ENCODE results near the gene ANXA3. TPM values are rescaled to one million over a fixed set of nuclear protein-coding genes. Genes with fewer than 3 reads are reported as not detected.

The ANXA3 gene
- total and polyA plus RNA-seq, 2 donors (not counting 3 experiments of a cell fraction or from before 2014, with no cell fraction given) = 52.9 to 78.4 TPM

GRCh38 chr4:78651250-78651860 lies 99.8 kb downstream of the ANXA3 start:
- Histone ChIP-seq H3K79me2 (ENCODE audit: control insufficient read depth, insufficient read depth, low read length) (no peaks in the 10 kb centered on the region), H3K4me3 (replicated peaks in 1 of 3; ENCODE audit: insufficient read depth in 1 of 3, low read depth in 1 of 3, low read length in 3 of 3) (no peak overlapping the region), H3K4me2 (ENCODE audit: insufficient read depth, low read length) (no peak overlapping the region), H2AFZ (ENCODE audit: low read depth, low read length) (no peak overlapping the region), H3K4me1 (ENCODE audit: control insufficient read depth, extremely low read depth, insufficient read depth, low read length) (peaks cover 45% of the 10 kb centered on the region), H3K9me3 (replicated peaks; ENCODE audit: control insufficient read depth, insufficient read depth, low read length) (no peaks in the 10 kb centered on the region), H3K27me3 (ENCODE audit: control insufficient read depth in 2 of 2, insufficient read depth in 2 of 2, low read length in 2 of 2) (no peaks in the 10 kb centered on the region), H4K20me1 (replicated peaks; ENCODE audit: control insufficient read depth, extremely low read depth, insufficient read depth, low read length) (no peaks in the 10 kb centered on the region), H3K9me1 (replicated peaks; ENCODE audit: control insufficient read depth, extremely low read depth, insufficient read depth, low read length) (no peaks in the 10 kb centered on the region), H3K9ac (replicated peaks; ENCODE audit: extremely low read depth, insufficient read depth, low read length) (no peak overlapping the region), H3K27ac (ENCODE audit: insufficient read depth, low read depth, low read length) (no peak overlapping the region), H3K36me3 (ENCODE audit: control insufficient read depth in 2 of 2, extremely low read depth in 1 of 2, insufficient read depth in 2 of 2, low read length in 2 of 2) (no peaks in the 10 kb centered on the region)
- intact Hi-C loops (cut with micrococcal nuclease) (no loop called here), dilution Hi-C loops (cut with MboI; ENCODE audit: extremely low pct_ligation_motif_present, low sequenced_read_pairs) (no loop called here)
- ChIA-PET POLR2A (no interaction called here), CTCF (interaction anchor here (1.0 to 2.1 kb wide), 5 partner anchors 10 to 213 kb away, joined by 3 to 17 read pairs (median 3); no protein-coding TSS in a partner anchor)
- no TSS peak for BruUV-seq (replicated peaks)
- TF ChIP-seq CTCF (IDR thresholded peaks at IDR 0.05; ENCODE audit: extremely low read depth in 1 of 2, insufficient read depth in 1 of 2, low read depth in 1 of 2, low read length in 2 of 2) (no peak), EZH2 (IDR thresholded peaks at IDR 0.05; ENCODE audit: borderline replicate concordance, low read depth, low read length, severe bottlenecking) (no peak), MYC (IDR thresholded peaks at IDR 0.05; ENCODE audit: low read depth, low read length) (no peak), JUN (IDR thresholded peaks at IDR 0.05; ENCODE audit: borderline replicate concordance, insufficient read depth, insufficient read length, low read depth) (no peak), POLR2A (IDR thresholded peaks at IDR 0.05; ENCODE audit: low read depth, low read length) (no peak), MAX (IDR thresholded peaks at IDR 0.05; ENCODE audit: insufficient read depth, insufficient read length) (no peak), POLR2AphosphoS5 (IDR thresholded peaks at IDR 0.05; ENCODE audit: insufficient read depth, low read depth, low read length) (no peak), FOS (IDR thresholded peaks at IDR 0.05; ENCODE audit: borderline replicate concordance, insufficient read depth, low read length) (no peak), GATA2 (IDR thresholded peaks at IDR 0.05; ENCODE audit: insufficient read depth, insufficient read length, low read depth, low read length) (no peak)
- FAIRE-seq = no peak
- DNase-seq (ENCODE audit: low read depth, low spot score) = no peak
